HEK293T (cell line): Measurements from ENCODE around the gene PHKG2.
A peak's percentile ranks its signal among the peaks of the same experiment; 100 is the strongest.

Experiments
- CTCF ChIA-PET: fragments of 350-600 bp; formaldehyde crosslinking; extraction: SDS; loops from one replicate; lab custom pipeline; 2021; ENCODE audit warnings: antibody characterized with exemption, inconsistent platforms; lab: Yijun Ruan, JAX
- POLR2A ChIA-PET: fragments of 350-600 bp; formaldehyde crosslinking; extraction: SDS; loops from one replicate; lab custom pipeline; 2020; ENCODE audit warnings: antibody characterized with exemption, inconsistent platforms; lab: Yijun Ruan, JAX
- DNase-seq: peaks from one replicate; pipeline ENCODE4 v3.0.0; 2012; ENCODE audit warnings: mixed read lengths; ENCODE audit errors: extremely low spot score
- ARNT ChIP-seq: fragments of 450-650 bp; IDR thresholded peaks from 2 replicates; pipeline ENCODE4 v1.6.1; 2017; ENCODE audit warnings: mild to moderate bottlenecking
- BHLHE40 ChIP-seq: fragments of 450-650 bp; IDR thresholded peaks from 2 replicates; pipeline ENCODE4 v1.6.1; 2016; ENCODE audit warnings: mild to moderate bottlenecking, moderate library complexity, borderline replicate concordance
- CTBP1 ChIP-seq: fragments of 450-650 bp; IDR thresholded peaks from 2 replicates; pipeline ENCODE4 v1.6.1; 2016; ENCODE audit warnings: borderline replicate concordance
- ELF4 ChIP-seq: fragments of 450-650 bp; IDR thresholded peaks from 2 replicates; pipeline ENCODE4 v1.6.1; 2017; ENCODE audit warnings: antibody characterized with exemption
- FOXA1 ChIP-seq: fragments of 450-650 bp; IDR thresholded peaks from 2 replicates; pipeline ENCODE4 v1.6.1; 2016; ENCODE audit warnings: mild to moderate bottlenecking
- FOXK2 ChIP-seq: fragments of 450-650 bp; IDR thresholded peaks from 2 replicates; pipeline ENCODE4 v1.6.1; 2016; ENCODE audit warnings: mild to moderate bottlenecking
- FOXM1 ChIP-seq: fragments of 450-650 bp; IDR thresholded peaks from 2 replicates; pipeline ENCODE4 v1.6.1; 2017; ENCODE audit warnings: mild to moderate bottlenecking, borderline replicate concordance
- HDGF ChIP-seq: fragments of 450-650 bp; IDR thresholded peaks from 2 replicates; pipeline ENCODE4 v1.6.1; 2017; ENCODE audit warnings: antibody characterized with exemption, borderline replicate concordance
- L3MBTL2 ChIP-seq: fragments of 450-650 bp; conservative IDR thresholded peaks from 2 replicates; pipeline ENCODE4 v1.6.1; 2016; ENCODE audit warnings: mild to moderate bottlenecking
- LEF1 ChIP-seq: fragments of 450-650 bp; IDR thresholded peaks from 2 replicates; pipeline ENCODE4 v1.6.1; 2017; ENCODE audit warnings: mild to moderate bottlenecking, borderline replicate concordance
- NFRKB ChIP-seq: fragments of 450-650 bp; IDR thresholded peaks from 2 replicates; pipeline ENCODE4 v1.6.1; 2016; ENCODE audit warnings: mild to moderate bottlenecking, moderate library complexity
- PKNOX1 ChIP-seq: fragments of 450-650 bp; IDR thresholded peaks from 2 replicates; pipeline ENCODE4 v1.6.1; 2016
- SP1 ChIP-seq: fragments of 450-650 bp; IDR thresholded peaks from 2 replicates; pipeline ENCODE4 v1.6.1; 2017
- SUZ12 ChIP-seq: fragments of 450-650 bp; IDR thresholded peaks from 2 replicates; pipeline ENCODE4 v1.6.1; 2016; ENCODE audit warnings: mild to moderate bottlenecking
- TARDBP ChIP-seq: fragments of 450-650 bp; IDR thresholded peaks from 2 replicates; pipeline ENCODE4 v1.6.1; 2016
- ZNF384 ChIP-seq: fragments of 450-650 bp; IDR thresholded peaks from 2 replicates; pipeline ENCODE4 v1.6.1; 2016

The PHKG2 gene

GRCh38 chr16:30773826-30774225, 25.6 kb downstream of the PHKG2 start:
- POLR2A ChIA-PET, result interaction anchor here (1.5 to 22.0 kb wide), 6 partner anchors 9 to 35 kb away, joined by 4 to 599 read pairs (median 22); partner anchors contain the start of genes PHKG2, RNF40 and ZNF629
- CTCF ChIA-PET, result no interaction called here
- TF ChIP-seq L3MBTL2 (no peak), TARDBP (no peak), FOXM1 (no peak), LEF1 (no peak), NFRKB (no peak)
- DNase-seq, result no peak

- ChIA-PET CTCF (interaction anchor here (1.0 kb wide), 1 partner anchor 70 kb away, joined by 4 read pairs; no protein-coding TSS in a partner anchor), POLR2A (interaction anchor here (0.6 to 22.0 kb wide), 25 partner anchors 9 to 345 kb away, joined by 3 to 599 read pairs (median 4); partner anchors contain the start of genes CFAP119, CTF1, DCTPP1 and PHKG2)
- TF ChIP-seq ZNF384 (no peak), ARNT (no peak)
- DNase-seq, result no peak
Observed at GRCh38 chr16:30774367-30775130, 26.3 kb downstream of the PHKG2 start.

- ChIA-PET CTCF (interaction anchor here (1.0 kb wide), 1 partner anchor 70 kb away, joined by 4 read pairs; no protein-coding TSS in a partner anchor), POLR2A (interaction anchor here (0.6 to 22.0 kb wide), 24 partner anchors 9 to 345 kb away, joined by 3 to 599 read pairs (median 4); partner anchors contain the start of genes CFAP119, CTF1, DCTPP1 and PHKG2)
- TF ChIP-seq HDGF, result no peak
- no peak for DNase-seq
Observed at GRCh38 chr16:30775131-30775391, 26.8 kb downstream of the PHKG2 start.

GRCh38 chr16:30775392-30776188, 27.4 kb downstream of the PHKG2 start:
- TF ChIP-seq L3MBTL2 (peak; percentile 85), NFRKB (no peak), ELF4 (peak; percentile 74; the same call in 1 of the 2 replicates)
- CTCF ChIA-PET, result interaction anchor here (0.6 to 1.0 kb wide), 2 partner anchors 39 to 69 kb away, joined by 4 to 5 read pairs; no protein-coding TSS in a partner anchor
- POLR2A ChIA-PET, result interaction anchor here (0.5 to 22.0 kb wide), 26 partner anchors 8 to 346 kb away, joined by 3 to 599 read pairs (median 4); partner anchors contain the start of genes CFAP119, CTF1, DCTPP1 and PHKG2
- DNase-seq, result peak; percentile 97

- ChIA-PET POLR2A (interaction anchor here (0.7 to 22.0 kb wide), 15 partner anchors 8 to 402 kb away, joined by 3 to 599 read pairs (median 6); partner anchors contain the start of genes BCL7C, FUS, PHKG2 and ZNF629), CTCF (interaction anchor here (0.8 to 1.6 kb wide), 5 partner anchors 22 to 67 kb away, joined by 3 to 7 read pairs (median 3); no protein-coding TSS in a partner anchor)
- no peak for DNase-seq
- TF ChIP-seq FOXM1, result no peak
- TF ChIP-seq L3MBTL2, result no peak
Observed at GRCh38 chr16:30777591-30778297, 29.5 kb downstream of the PHKG2 start.

GRCh38 chr16:30778549-30779244, 30.5 kb downstream of the PHKG2 start:
- no peak for TF ChIP-seq ELF4
- CTCF ChIA-PET, result interaction anchor here (0.6 to 1.6 kb wide), 4 partner anchors 21 to 117 kb away, joined by 3 to 7 read pairs (median 4); no protein-coding TSS in a partner anchor
- POLR2A ChIA-PET, result interaction anchor here (0.7 to 22.0 kb wide), 14 partner anchors 8 to 401 kb away, joined by 3 to 599 read pairs (median 6); partner anchors contain the start of genes BCL7C, FUS, PHKG2 and ZNF629
- DNase-seq, result no peak

GRCh38 chr16:30779596-30779995, 31.4 kb downstream of the PHKG2 start:
- CTCF ChIA-PET, result no interaction called here
- no peak for DNase-seq
- no peak for TF ChIP-seq ELF4
- no peak for TF ChIP-seq CTBP1
- no peak for TF ChIP-seq FOXK2
- TF ChIP-seq SP1, result no peak
- TF ChIP-seq SUZ12, result no peak
- TF ChIP-seq TARDBP, result no peak
- no peak for TF ChIP-seq NFRKB
- no peak for TF ChIP-seq BHLHE40
- TF ChIP-seq L3MBTL2, result no peak
- no peak for TF ChIP-seq LEF1
- POLR2A ChIA-PET, result interaction anchor here (1.4 to 22.0 kb wide), 4 partner anchors 9 to 58 kb away, joined by 3 to 599 read pairs (median 18); partner anchors contain the start of gene PHKG2

- DNase-seq, result no peak
- CTCF ChIA-PET, result no interaction called here
- POLR2A ChIA-PET, result interaction anchor here (0.7 to 22.0 kb wide), 4 partner anchors 10 to 29 kb away, joined by 3 to 599 read pairs (median 10); no protein-coding TSS in a partner anchor
- no peak for TF ChIP-seq SP1
- TF ChIP-seq LEF1, result no peak
- TF ChIP-seq SUZ12, result no peak
- no peak for TF ChIP-seq ARNT
- TF ChIP-seq CTBP1, result no peak
- TF ChIP-seq FOXK2, result no peak
- TF ChIP-seq L3MBTL2, result no peak
- no peak for TF ChIP-seq NFRKB
- TF ChIP-seq PKNOX1, result no peak
- TF ChIP-seq FOXA1, result no peak
- TF ChIP-seq BHLHE40, result no peak
- no peak for TF ChIP-seq HDGF
- no peak for TF ChIP-seq ZNF384
- no peak for TF ChIP-seq TARDBP
- no peak for TF ChIP-seq FOXM1
- no peak for TF ChIP-seq ELF4
Observed at GRCh38 chr16:30780021-30780420, 31.8 kb downstream of the PHKG2 start.
